ENCODE results near the gene PRR3. TPM values are rescaled to one million over a fixed set of nuclear protein-coding genes. Genes with fewer than 3 reads are reported as not detected.

Gene PRR3
- total and polyA plus RNA-seq, 2 experiments from 2014 or later: 10.9 to 15.2 TPM

GRCh38 chr6:30555816-30556065 is 1.4 kb upstream of the PRR3 start (continued):
- TF ChIP-seq REST (IDR thresholded peaks at IDR 0.05; ENCODE audit: unreplicated experiment) (no peak), EZH2 (IDR thresholded peaks at IDR 0.05; ENCODE audit: low read depth, unreplicated experiment) (no peak), EZH2phosphoT487 (IDR thresholded peaks at IDR 0.05; ENCODE audit: unreplicated experiment) (no peak)

DNA sequence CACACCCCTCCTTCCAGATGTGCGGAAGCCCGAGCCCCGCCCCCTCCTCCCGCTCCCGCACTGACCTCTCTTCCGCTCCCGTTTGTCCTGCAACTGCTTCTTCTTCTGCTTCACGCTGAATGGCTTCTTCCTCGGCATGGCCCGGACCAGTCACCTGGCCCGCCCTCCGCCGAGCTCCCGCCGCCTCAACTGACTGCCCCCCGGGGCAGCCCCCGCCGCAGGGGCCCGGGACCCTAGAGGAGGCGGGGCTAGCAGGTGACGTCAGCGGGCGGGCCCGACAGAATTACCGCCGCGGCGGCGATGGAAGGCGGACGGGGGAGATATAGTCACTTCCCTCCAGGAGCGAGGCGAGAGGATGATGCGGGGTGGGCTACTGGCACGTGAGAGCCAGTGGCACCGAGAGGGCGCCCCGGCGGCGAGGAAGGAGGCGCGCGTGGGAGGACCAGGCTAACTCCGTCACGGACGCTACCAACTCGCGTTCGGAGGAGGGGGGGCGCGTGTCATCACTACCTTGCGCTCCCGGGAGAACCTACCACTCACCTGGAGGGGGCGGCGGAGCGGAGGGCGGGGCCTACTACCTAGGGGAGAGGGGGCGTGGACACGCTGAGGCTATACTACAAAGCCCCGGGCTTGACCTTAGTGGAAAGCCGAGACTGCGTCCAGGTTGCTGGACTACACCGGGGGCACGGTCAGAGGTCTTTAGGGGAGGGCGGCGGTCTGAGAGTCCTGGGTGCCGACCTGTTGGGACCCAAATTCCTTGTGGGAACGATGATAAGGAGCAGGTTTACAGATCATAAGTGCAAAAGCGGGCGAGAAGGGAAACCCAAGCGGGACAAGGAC is 809 bp upstream of the PRR3 start, which contains the start of gene GNL1:
Gene GNL1, minus strand, starts transcription at position 424 of the 840 bp plus-strand sequence. Its CDS starts 286 bp downstream, at position 138.
- Mint-ChIP-seq H3K4me3 (peak within 1 kb of the TSS; percentile 98), H3K4me1 (peaks cover 12% of the 10 kb centered on the region), H3K27me3 (ENCODE audit: insufficient read depth, low read depth, poor library complexity) (peaks cover 19% of the 10 kb centered on the region), H3K9me3 (peaks cover 3% of the 10 kb centered on the region; the same call in 1 of the 3 replicates), H3K27ac (peak within 1 kb of the TSS; percentile 98), H3K36me3 (ENCODE audit: low read depth) (peaks cover 56% of the 10 kb centered on the region)
- Histone ChIP-seq H3K4me2 (peak within 1 kb of the TSS; percentile 80), H3K9me2 (ENCODE audit: insufficient read depth) (no peaks in the 10 kb centered on the region), H3F3A (replicated peaks; ENCODE audit: low read depth) (peaks cover 23% of the 10 kb centered on the region; the same call in 1 of the 2 replicates), H3K4me3 (peak within 1 kb of the TSS; percentile 65), H3K27ac (ENCODE audit: low read depth) (peak within 1 kb of the TSS; percentile 94), H3K36me3 (ENCODE audit: insufficient read depth) (no peaks in the 10 kb centered on the region; the same call in 1 of the 2 replicates), H2AFZ (peak within 1 kb of the TSS; percentile 98), H3K27me3 (ENCODE audit: insufficient read depth) (no peaks in the 10 kb centered on the region), H3K4me1 (ENCODE audit: insufficient read depth) (peaks cover 9% of the 10 kb centered on the region; the same call in 1 of the 2 replicates), H3K79me2 (replicated peaks; ENCODE audit: insufficient read depth) (peaks cover 46% of the 10 kb centered on the region), H4K20me1 (replicated peaks; ENCODE audit: insufficient read depth) (peaks cover 20% of the 10 kb centered on the region)
- DNase-seq (ENCODE audit: low spot score): peak; percentile 98
- ATAC-seq: peak; percentile 85
- TF ChIP-seq ZNF114 (CRISPR knock-in tag; IDR thresholded peaks at IDR 0.05) (no peak), ZNF331 (CRISPR knock-in tag; IDR thresholded peaks at IDR 0.05; ENCODE audit: low read depth) (no peak), REST (IDR thresholded peaks at IDR 0.05; ENCODE audit: unreplicated experiment) (no peak), POLR2AphosphoS5 (IDR thresholded peaks at IDR 0.05; ENCODE audit: low read depth) (peak; percentile 59), CTCF (conservative IDR thresholded peaks at IDR 0.05; ENCODE audit: low read depth in 2 of 2) (no peak)
- TF ChIP-seq, protein P1, sequence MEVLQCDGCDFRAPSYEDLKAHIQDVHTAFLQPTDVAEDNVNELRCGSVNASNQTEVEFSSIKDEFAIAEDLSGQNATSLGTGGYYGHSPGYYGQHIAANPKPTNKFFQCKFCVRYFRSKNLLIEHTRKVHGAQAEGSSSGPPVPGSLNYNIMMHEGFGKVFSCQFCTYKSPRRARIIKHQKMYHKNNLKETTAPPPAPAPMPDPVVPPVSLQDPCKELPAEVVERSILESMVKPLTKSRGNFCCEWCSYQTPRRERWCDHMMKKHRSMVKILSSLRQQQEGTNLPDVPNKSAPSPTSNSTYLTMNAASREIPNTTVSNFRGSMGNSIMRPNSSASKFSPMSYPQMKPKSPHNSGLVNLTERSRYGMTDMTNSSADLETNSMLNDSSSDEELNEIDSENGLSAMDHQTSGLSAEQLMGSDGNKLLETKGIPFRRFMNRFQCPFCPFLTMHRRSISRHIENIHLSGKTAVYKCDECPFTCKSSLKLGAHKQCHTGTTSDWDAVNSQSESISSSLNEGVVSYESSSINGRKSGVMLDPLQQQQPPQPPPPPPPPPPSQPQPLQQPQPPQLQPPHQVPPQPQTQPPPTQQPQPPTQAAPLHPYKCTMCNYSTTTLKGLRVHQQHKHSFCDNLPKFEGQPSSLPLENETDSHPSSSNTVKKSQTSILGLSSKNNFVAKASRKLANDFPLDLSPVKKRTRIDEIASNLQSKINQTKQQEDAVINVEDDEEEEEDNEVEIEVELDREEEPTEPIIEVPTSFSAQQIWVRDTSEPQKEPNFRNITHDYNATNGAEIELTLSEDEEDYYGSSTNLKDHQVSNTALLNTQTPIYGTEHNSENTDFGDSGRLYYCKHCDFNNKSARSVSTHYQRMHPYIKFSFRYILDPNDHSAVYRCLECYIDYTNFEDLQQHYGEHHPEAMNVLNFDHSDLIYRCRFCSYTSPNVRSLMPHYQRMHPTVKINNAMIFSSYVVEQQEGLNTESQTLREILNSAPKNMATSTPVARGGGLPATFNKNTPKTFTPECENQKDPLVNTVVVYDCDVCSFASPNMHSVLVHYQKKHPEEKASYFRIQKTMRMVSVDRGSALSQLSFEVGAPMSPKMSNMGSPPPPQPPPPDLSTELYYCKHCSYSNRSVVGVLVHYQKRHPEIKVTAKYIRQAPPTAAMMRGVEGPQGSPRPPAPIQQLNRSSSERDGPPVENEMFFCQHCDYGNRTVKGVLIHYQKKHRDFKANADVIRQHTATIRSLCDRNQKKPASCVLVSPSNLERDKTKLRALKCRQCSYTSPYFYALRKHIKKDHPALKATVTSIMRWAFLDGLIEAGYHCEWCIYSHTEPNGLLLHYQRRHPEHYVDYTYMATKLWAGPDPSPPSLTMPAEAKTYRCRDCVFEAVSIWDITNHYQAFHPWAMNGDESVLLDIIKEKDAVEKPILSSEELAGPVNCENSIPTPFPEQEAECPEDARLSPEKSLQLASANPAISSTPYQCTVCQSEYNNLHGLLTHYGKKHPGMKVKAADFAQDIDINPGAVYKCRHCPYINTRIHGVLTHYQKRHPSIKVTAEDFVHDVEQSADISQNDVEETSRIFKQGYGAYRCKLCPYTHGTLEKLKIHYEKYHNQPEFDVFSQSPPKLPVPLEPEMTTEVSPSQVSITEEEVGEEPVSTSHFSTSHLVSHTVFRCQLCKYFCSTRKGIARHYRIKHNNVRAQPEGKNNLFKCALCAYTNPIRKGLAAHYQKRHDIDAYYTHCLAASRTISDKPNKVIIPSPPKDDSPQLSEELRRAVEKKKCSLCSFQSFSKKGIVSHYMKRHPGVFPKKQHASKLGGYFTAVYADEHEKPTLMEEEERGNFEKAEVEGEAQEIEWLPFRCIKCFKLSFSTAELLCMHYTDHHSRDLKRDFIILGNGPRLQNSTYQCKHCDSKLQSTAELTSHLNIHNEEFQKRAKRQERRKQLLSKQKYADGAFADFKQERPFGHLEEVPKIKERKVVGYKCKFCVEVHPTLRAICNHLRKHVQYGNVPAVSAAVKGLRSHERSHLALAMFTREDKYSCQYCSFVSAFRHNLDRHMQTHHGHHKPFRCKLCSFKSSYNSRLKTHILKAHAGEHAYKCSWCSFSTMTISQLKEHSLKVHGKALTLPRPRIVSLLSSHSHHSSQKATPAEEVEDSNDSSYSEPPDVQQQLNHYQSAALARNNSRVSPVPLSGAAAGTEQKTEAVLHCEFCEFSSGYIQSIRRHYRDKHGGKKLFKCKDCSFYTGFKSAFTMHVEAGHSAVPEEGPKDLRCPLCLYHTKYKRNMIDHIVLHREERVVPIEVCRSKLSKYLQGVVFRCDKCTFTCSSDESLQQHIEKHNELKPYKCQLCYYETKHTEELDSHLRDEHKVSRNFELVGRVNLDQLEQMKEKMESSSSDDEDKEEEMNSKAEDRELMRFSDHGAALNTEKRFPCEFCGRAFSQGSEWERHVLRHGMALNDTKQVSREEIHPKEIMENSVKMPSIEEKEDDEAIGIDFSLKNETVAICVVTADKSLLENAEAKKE (CRISPR knock-in tag; IDR thresholded peaks at IDR 0.05): no peak
